ENCODE results near the gene CAMTA1.
"Not testable (repeated sequence)": the region's sequence is repeated elsewhere in the genome, so short reads cannot be mapped to it uniquely, and the experiment has no call there.

Gene CAMTA1

GRCh38 chr1:7591565-7591964 lies 806.3 kb downstream of the CAMTA1 start:
- H3K4me3 ChIP-seq (ENCODE audit: low read depth, low read length) = no peak overlapping the region
- TF ChIP-seq, protein P1, sequence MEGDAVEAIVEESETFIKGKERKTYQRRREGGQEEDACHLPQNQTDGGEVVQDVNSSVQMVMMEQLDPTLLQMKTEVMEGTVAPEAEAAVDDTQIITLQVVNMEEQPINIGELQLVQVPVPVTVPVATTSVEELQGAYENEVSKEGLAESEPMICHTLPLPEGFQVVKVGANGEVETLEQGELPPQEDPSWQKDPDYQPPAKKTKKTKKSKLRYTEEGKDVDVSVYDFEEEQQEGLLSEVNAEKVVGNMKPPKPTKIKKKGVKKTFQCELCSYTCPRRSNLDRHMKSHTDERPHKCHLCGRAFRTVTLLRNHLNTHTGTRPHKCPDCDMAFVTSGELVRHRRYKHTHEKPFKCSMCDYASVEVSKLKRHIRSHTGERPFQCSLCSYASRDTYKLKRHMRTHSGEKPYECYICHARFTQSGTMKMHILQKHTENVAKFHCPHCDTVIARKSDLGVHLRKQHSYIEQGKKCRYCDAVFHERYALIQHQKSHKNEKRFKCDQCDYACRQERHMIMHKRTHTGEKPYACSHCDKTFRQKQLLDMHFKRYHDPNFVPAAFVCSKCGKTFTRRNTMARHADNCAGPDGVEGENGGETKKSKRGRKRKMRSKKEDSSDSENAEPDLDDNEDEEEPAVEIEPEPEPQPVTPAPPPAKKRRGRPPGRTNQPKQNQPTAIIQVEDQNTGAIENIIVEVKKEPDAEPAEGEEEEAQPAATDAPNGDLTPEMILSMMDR (IDR thresholded peaks at IDR 0.05; ENCODE audit: insufficient read depth, low read depth, low read length, missing control alignments) = no peak
- DNase-seq (ENCODE audit: low read depth) = no peak

DNA sequence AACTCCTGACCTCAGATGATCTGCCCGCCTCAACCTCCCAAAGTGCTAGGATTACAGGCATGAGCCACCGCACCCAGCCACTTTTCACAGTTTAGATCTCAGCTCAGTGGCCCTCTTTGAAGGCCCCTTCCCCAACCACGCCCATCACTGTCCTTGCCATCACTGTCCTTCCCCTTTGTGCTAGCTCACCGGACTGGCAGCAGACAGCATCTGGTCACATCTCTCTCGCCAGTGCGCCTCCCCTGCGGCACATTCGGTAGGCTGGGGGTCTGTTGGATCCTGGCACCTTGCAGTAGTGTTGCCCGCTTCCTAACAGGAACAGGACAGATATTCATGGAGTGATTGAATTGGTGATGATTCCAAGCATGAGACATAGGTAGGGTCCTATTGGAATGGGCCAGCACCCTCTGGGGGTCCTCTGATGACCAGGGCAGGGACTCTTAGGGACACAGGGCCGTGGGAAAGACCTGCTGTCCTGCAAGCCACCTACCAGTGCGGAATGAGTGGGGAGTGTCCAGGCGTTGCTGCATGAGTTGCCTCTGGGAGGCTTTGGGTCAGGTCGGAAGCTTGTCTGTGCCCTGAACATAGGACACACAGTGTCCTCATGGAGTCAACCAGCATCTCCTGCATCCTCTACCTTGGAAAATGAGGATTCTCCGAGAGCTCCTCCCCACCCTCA lies 807.0 kb downstream of the CAMTA1 start:
- H3K4me3 ChIP-seq (ENCODE audit: low read depth, low read length) = no peak overlapping the region
- TF ChIP-seq, protein P1 (IDR thresholded peaks at IDR 0.05; ENCODE audit: insufficient read depth, low read depth, low read length, missing control alignments) = no peak
- no peak for DNase-seq (ENCODE audit: low read depth)

GRCh38 chr1:7594002-7594713 lies 808.9 kb downstream of the CAMTA1 start:
- no peak for DNase-seq (ENCODE audit: low read depth)
- no peak overlapping the region for H3K4me3 ChIP-seq (ENCODE audit: low read depth, low read length)
- TF ChIP-seq, protein P1 (IDR thresholded peaks at IDR 0.05; ENCODE audit: insufficient read depth, low read depth, low read length, missing control alignments) = no peak

- no peak overlapping the region for H3K4me3 ChIP-seq (ENCODE audit: low read depth, low read length)
- DNase-seq (ENCODE audit: low read depth) = no peak
- TF ChIP-seq, protein P1 (IDR thresholded peaks at IDR 0.05; ENCODE audit: insufficient read depth, low read depth, low read length, missing control alignments) = no peak
Observed at GRCh38 chr1:7594714-7595295, 809.6 kb downstream of the CAMTA1 start.

GRCh38 chr1:7595336-7595735 lies 810.1 kb downstream of the CAMTA1 start:
- no peak overlapping the region for H3K4me3 ChIP-seq (ENCODE audit: low read depth, low read length)
- no peak for DNase-seq (ENCODE audit: low read depth)
- TF ChIP-seq, protein P1 (IDR thresholded peaks at IDR 0.05; ENCODE audit: insufficient read depth, low read depth, low read length, missing control alignments) = no peak

DNA sequence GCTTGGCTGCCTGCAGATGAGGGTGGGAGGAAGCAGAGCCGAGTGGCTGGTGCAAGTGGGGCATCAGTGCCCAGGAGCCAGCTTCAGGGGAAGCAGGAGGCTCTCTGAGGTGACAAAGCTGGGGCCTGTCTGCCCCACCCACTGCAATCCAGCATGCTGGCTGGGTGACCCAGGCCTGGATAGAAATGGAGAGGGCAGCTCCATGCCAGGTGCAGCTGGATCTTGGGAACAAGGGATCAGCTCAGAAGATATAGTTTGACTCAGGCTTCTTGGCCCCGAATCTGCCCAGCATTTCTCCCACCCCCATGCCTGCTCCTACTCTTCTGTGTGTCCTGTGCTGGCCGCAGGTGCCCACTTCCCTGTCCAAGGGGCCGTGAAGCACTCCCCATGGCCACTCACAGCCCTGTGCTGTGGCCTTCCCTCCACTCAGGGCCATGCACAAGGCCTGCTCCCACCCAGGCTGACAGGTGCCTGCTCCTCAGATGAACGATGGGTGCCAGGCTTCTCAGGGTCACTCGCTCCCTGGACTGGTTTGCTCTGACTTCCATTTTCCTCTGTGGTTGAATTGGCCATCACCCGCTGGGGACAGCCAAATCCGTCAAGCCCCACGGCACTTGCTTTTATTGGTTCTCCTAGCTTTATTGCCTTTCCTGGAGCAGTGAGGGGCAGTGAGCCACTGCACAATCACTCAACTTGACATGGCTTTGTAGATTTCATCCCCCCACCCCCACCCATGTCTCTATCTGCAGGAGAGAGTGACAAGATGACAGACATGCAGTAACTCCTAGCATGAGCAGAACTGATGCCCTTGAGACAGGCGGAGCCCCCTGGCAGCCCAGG lies 811.1 kb downstream of the CAMTA1 start:
- TF ChIP-seq, protein P1 (IDR thresholded peaks at IDR 0.05; ENCODE audit: insufficient read depth, low read depth, low read length, missing control alignments) = no peak
- H3K4me3 ChIP-seq (ENCODE audit: low read depth, low read length) = no peak overlapping the region
- DNase-seq (ENCODE audit: low read depth) = no peak

GRCh38 chr1:7598058-7598457 lies 812.8 kb downstream of the CAMTA1 start:
- DNase-seq (ENCODE audit: low read depth) = not testable (repeated sequence)

DNA sequence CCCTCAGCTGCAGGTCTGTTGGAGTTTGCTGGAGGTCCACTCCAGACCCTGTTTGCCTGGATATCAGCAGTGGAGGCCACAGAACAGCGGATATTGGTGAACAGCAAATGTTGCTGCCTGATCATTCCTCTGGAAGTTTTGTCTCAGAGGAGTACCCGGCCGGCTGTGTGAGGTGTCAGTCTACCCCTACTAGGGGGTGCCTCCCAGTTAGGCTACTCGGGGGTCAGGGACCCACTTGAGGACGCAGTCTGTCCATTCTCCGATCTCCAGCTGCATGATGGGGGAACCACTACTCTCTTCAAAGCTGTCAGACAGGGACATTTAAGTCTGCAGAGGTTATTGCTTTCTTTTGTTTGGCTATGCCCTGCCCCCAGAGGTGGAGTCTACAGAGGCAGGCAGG lies 819.7 kb downstream of the CAMTA1 start:
- not testable (repeated sequence) for H3K4me3 ChIP-seq (ENCODE audit: low read depth, low read length); DNase-seq (ENCODE audit: low read depth)

More at GRCh38 chr1:7598058-7598457, 812.8 kb downstream of the CAMTA1 start:
- H3K4me3 ChIP-seq (ENCODE audit: low read depth, low read length) = not testable (repeated sequence)

Data from GM12865 (cell line).